Activated naive CD8-positive, alpha-beta T cell (primary cell): Measurements from ENCODE around the gene MT2A.

Experiments used
- H3K27ac Mint-ChIP-seq: one replicate; pipeline ENCODE4 v1.8.0; 2021; ENCODE audit warnings: mixed read lengths
- H3K27me3 Mint-ChIP-seq: one replicate; pipeline ENCODE4 v1.8.0; 2021; ENCODE audit warnings: mixed read lengths
- H3K36me3 Mint-ChIP-seq: one replicate; pipeline ENCODE4 v1.8.0; 2021; ENCODE audit warnings: mixed read lengths
- H3K4me1 Mint-ChIP-seq: one replicate; pipeline ENCODE4 v1.8.0; 2021; ENCODE audit warnings: low read depth, mixed read lengths
- H3K4me3 Mint-ChIP-seq: one replicate; pipeline ENCODE4 v1.8.0; 2021; ENCODE audit warnings: mild to moderate bottlenecking, mixed read lengths
- H3K9me3 Mint-ChIP-seq: one replicate; pipeline ENCODE4 v1.8.0; 2021; ENCODE audit warnings: low read depth, mixed read lengths

The MT2A gene

GRCh38 chr16:56652600-56652999 is 44.2 kb downstream of the MT2A start:
- Mint-ChIP-seq H3K9me3 (no peaks in the 10 kb centered on the region), H3K36me3 (no peaks in the 10 kb centered on the region), H3K4me3 (no peak overlapping the region), H3K27me3 (no peaks in the 10 kb centered on the region), H3K27ac (no peak overlapping the region), H3K4me1 (peaks cover 4% of the 10 kb centered on the region)

DNA sequence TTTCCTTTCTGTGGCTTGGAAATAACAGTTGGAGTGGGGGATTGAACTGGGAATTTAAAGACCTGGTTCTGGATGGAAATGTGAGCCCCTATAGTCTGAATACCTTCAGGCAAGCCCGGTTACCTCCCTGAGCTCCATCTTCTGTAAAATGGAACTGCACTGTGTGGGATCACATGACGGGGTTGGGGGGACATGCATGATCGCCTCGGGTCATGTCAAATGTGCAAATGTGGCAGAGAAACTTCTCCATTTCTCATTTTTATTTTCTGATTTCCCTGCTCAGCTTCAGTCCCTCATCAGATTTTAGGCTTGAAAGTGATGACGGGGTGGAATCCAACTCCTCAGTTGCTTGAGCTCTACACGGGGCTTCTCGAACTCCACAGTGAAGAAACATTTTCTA is 44.8 kb downstream of the MT2A start:
- no peaks in the 10 kb centered on the region for H3K27me3 Mint-ChIP-seq
- no peaks in the 10 kb centered on the region for H3K9me3 Mint-ChIP-seq
- no peaks in the 10 kb centered on the region for H3K36me3 Mint-ChIP-seq
- H3K27ac Mint-ChIP-seq: no peak overlapping the region
- H3K4me1 Mint-ChIP-seq: peaks cover 8% of the 10 kb centered on the region
- H3K4me3 Mint-ChIP-seq: no peak overlapping the region

- Mint-ChIP-seq H3K9me3 (no peaks in the 10 kb centered on the region), H3K27ac (peak within 1 kb of the TSS; percentile 86), H3K36me3 (peaks cover 3% of the 10 kb centered on the region), H3K4me3 (peak within 1 kb of the TSS; percentile 96), H3K27me3 (no peaks in the 10 kb centered on the region), H3K4me1 (peaks cover 40% of the 10 kb centered on the region)
Measured at GRCh38 chr16:56657555-56658326, 49.4 kb downstream of the MT2A start, which contains the start of gene MT1F. MT1F (plus strand) TSS chr16:56657959; CDS start chr16:56658059, 100 bp downstream.

DNA sequence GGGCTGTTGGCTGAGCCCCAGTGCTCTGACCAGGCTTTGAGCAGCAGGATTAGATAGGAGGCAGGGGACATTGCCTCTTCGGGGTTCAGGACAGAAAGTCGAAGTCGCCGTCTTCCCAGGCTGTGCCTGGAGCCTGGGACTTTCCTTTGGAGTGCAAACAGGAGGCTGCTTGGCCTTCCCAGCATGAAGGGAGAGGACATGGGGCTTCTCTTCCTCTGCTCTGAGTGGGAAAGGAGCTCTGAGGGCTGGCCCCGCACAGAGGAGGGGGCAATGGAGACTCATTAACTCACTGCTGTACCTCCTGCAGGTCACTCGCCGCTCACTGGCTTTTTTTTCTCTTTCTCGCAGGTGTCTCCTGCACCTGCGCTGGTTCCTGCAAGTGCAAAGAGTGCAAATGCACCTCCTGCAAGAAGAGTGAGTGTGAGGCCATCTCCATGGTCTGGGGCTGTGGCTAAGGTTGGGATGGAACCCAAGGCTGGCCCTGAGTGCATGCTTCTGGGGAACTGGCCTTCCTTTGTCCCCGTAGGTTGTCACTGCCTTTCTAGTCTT is 50.0 kb downstream of the MT2A start:
- H3K4me1 Mint-ChIP-seq: peaks cover 42% of the 10 kb centered on the region
- peak overlapping the region; percentile 86 for H3K27ac Mint-ChIP-seq
- H3K4me3 Mint-ChIP-seq: peak overlapping the region; percentile 96
- H3K9me3 Mint-ChIP-seq: no peaks in the 10 kb centered on the region
- H3K36me3 Mint-ChIP-seq: peaks cover 3% of the 10 kb centered on the region
- no peaks in the 10 kb centered on the region for H3K27me3 Mint-ChIP-seq
